GM12878 (cell line): ENCODE data around the gene PSMB1. TPM values are rescaled to one million over a fixed set of nuclear protein-coding genes. Genes with fewer than 3 reads are reported as not detected.

Experiments used
- BHLHE40 ChIP-seq, 2 experiments: fragments of 450-650 bp in 1 of 2; IDR thresholded peaks; 2 replicates each; pipeline ENCODE4 v1.6.1; 2011 to 2017; ENCODE audit warnings: low read depth in 2 of 2, borderline replicate concordance in 1 of 2, improper control_type of control experiment in 1 of 2, low read length in 1 of 2, mild to moderate bottlenecking in 1 of 2
- CEBPB ChIP-seq, 2 experiments: fragments of 150-350 bp in 1 of 2; IDR thresholded peaks; 2 replicates each; pipeline ENCODE4 v1.6.1; 2012 to 2014; ENCODE audit warnings: low read depth in 2 of 2, low read length in 2 of 2, borderline replicate concordance in 1 of 2, inconsistent platforms in 1 of 2
- CREM ChIP-seq: IDR thresholded peaks from 2 replicates; pipeline ENCODE4 v1.6.1; 2014; ENCODE audit warnings: antibody characterized with exemption, low read depth
- FOXK2 ChIP-seq: fragments of 450-650 bp; IDR thresholded peaks from 2 replicates; pipeline ENCODE4 v1.6.1; 2017; ENCODE audit warnings: mild to moderate bottlenecking, moderate library complexity
- LARP7 ChIP-seq: fragments of 450-650 bp; IDR thresholded peaks from 2 replicates; pipeline ENCODE4 v1.6.1; 2017; ENCODE audit warnings: mild to moderate bottlenecking
- RB1 ChIP-seq: fragments of 450-650 bp; formaldehyde crosslinking; IDR thresholded peaks from 2 replicates; pipeline ENCODE4 v1.6.1; 2017; ENCODE audit warnings: mild to moderate bottlenecking, borderline replicate concordance
- SMAD1 ChIP-seq: fragments of 450-650 bp; IDR thresholded peaks from 2 replicates; pipeline ENCODE4 v1.6.1; 2018; ENCODE audit warnings: mild to moderate bottlenecking, low read depth; ENCODE audit not compliant: partially characterized antibody
- SRF ChIP-seq, 2 experiments: IDR thresholded peaks; 2 replicates each; pipeline ENCODE4 v1.6.1; 2011; ENCODE audit warnings: low read depth in 2 of 2, low read length in 2 of 2, mild to moderate bottlenecking in 1 of 2, moderate library complexity in 1 of 2
- STAT3 ChIP-seq: IDR thresholded peaks from 2 replicates; pipeline ENCODE4 v1.6.1; 2011; ENCODE audit warnings: low read depth, low read length, improper control_type of control experiment
- TCF3 ChIP-seq: IDR thresholded peaks from 2 replicates; pipeline ENCODE4 v1.6.1; 2012; ENCODE audit warnings: low read depth, mild to moderate bottlenecking, low read length, borderline replicate concordance; ENCODE audit not compliant: insufficient read depth
- YY1 ChIP-seq: IDR thresholded peaks from 2 replicates; pipeline ENCODE4 v1.6.1; 2011; ENCODE audit warnings: low read depth, mild to moderate bottlenecking, low read length
- polyA plus RNA-seq, 11 experiments: library from polyadenylated mRNA; depleted of rRNA in 4 of 11; unstranded in 6 of 11; stranded (reverse) in 5 of 11; fragments of >200 nt; fragmentation: Nextera tagmentation in 4 of 11; fragmentation: Illumina TruSeq in 1 of 11; extraction: Ambion mirVana in 4 of 11; extraction: Trizol in 1 of 11; gene quantifications; 1 replicate in 1 of 11; 2 replicates in 10 of 11; pipeline versions ENCODE4 v1.2.1 to v1.2.3, GENCODE V29; 2011 to 2016; ENCODE audit warnings: inconsistent platforms in 2 of 11, missing spikeins in 2 of 11, low read depth in 1 of 11
- total RNA-seq, 4 experiments: library from RNA; depleted of rRNA in 3 of 4; stranded (reverse); fragments of >200 nt in 3 of 4; fragmentation: Illumina TruSeq in 1 of 4; extraction: Trizol in 1 of 4; gene quantifications; 2 replicates each; pipeline versions ENCODE4 v1.2.1 to v1.2.3, GENCODE V29; 2013 to 2021
- TF ChIP-seq, protein P1 (sequence below): fragments of 450-650 bp; IDR thresholded peaks from 2 replicates; pipeline ENCODE4 v1.6.1; 2017; ENCODE audit warnings: mild to moderate bottlenecking, low read depth, inconsistent platforms; ENCODE audit not compliant: poor library complexity, severe bottlenecking
- TF ChIP-seq, protein P2 (sequence below): IDR thresholded peaks from 2 replicates; pipeline ENCODE4 v1.6.1; 2011; ENCODE audit warnings: low read depth, mild to moderate bottlenecking, low read length, moderate library complexity, borderline replicate concordance; ENCODE audit errors: extremely low read depth
- TF ChIP-seq, protein P3 (sequence below): fragments of 450-650 bp; IDR thresholded peaks from 2 replicates; pipeline ENCODE4 v1.6.1; 2016; ENCODE audit warnings: mild to moderate bottlenecking
- TF ChIP-seq, protein P4 (sequence below), 3 experiments: IDR thresholded peaks in 2 of 3; conservative IDR thresholded peaks in 1 of 3; 2 replicates each; pipeline ENCODE4 v1.5.1; 2011; ENCODE audit warnings: low read depth in 3 of 3, low read length in 3 of 3, mild to moderate bottlenecking in 3 of 3, control low read depth in 2 of 3, moderate library complexity in 2 of 3, inconsistent platforms in 1 of 3, mixed read lengths in 1 of 3; ENCODE audit not compliant: control insufficient read depth in 2 of 3, insufficient read depth in 1 of 3; ENCODE audit errors: extremely low read depth in 1 of 3
- TF ChIP-seq, protein P5 (sequence below): fragments of 450-650 bp; IDR thresholded peaks from 2 replicates; pipeline ENCODE4 v1.6.1; 2017; ENCODE audit warnings: antibody characterized with exemption, mild to moderate bottlenecking, moderate library complexity

The PSMB1 gene
- total and polyA plus RNA-seq, 10 of the 15 experiments (the other 5 are each of a cell fraction or from before 2014, with no cell fraction given): 208 to 1,317 (median 508) TPM

DNA sequence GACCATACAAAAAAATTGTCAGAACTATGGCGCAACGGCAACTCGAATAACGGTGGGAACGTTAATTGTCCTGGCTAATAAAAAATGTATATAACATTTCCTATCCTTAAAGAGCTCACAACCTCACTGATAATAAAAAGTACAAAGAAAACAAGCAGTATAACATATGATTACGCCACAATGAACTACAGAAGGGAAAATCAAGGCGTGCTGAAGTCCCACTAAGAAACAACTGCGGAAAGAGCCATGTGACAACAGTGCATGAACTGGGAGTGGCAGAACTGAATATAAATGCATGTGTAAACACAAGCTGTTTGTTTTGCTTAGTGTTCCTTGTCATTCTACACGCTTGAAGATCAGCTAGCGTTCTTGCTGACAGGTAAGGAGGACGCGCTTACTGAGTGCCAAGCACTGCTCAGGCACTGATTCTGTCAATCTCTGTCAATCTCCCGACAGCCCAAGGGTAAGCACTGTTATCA is 466 bp upstream of the PSMB1 start (continued):
- TF ChIP-seq FOXK2 (no peak), SMAD1 (no peak), BHLHE40 (IDR thresholded peaks at IDR 0.05; ENCODE audit: borderline replicate concordance in 1 of 2, low read depth in 2 of 2, low read length in 1 of 2) (no peak), TCF3 (no peak), CREM (no peak), CEBPB (IDR thresholded peaks at IDR 0.05; ENCODE audit: borderline replicate concordance in 1 of 2, low read depth in 2 of 2, low read length in 2 of 2) (no peak), STAT3 (no peak), LARP7 (no peak), SRF (IDR thresholded peaks at IDR 0.05; ENCODE audit: low read depth in 2 of 2, low read length in 2 of 2) (no peak), RB1 (no peak), YY1 (no peak)
- TF ChIP-seq, protein P1, sequence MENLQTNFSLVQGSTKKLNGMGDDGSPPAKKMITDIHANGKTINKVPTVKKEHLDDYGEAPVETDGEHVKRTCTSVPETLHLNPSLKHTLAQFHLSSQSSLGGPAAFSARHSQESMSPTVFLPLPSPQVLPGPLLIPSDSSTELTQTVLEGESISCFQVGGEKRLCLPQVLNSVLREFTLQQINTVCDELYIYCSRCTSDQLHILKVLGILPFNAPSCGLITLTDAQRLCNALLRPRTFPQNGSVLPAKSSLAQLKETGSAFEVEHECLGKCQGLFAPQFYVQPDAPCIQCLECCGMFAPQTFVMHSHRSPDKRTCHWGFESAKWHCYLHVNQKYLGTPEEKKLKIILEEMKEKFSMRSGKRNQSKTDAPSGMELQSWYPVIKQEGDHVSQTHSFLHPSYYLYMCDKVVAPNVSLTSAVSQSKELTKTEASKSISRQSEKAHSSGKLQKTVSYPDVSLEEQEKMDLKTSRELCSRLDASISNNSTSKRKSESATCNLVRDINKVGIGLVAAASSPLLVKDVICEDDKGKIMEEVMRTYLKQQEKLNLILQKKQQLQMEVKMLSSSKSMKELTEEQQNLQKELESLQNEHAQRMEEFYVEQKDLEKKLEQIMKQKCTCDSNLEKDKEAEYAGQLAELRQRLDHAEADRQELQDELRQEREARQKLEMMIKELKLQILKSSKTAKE: no peak
- TF ChIP-seq, protein P2, sequence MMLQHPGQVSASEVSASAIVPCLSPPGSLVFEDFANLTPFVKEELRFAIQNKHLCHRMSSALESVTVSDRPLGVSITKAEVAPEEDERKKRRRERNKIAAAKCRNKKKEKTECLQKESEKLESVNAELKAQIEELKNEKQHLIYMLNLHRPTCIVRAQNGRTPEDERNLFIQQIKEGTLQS: peak; percentile 1; the same call in 1 of the 2 replicates
- TF ChIP-seq, protein P3, sequence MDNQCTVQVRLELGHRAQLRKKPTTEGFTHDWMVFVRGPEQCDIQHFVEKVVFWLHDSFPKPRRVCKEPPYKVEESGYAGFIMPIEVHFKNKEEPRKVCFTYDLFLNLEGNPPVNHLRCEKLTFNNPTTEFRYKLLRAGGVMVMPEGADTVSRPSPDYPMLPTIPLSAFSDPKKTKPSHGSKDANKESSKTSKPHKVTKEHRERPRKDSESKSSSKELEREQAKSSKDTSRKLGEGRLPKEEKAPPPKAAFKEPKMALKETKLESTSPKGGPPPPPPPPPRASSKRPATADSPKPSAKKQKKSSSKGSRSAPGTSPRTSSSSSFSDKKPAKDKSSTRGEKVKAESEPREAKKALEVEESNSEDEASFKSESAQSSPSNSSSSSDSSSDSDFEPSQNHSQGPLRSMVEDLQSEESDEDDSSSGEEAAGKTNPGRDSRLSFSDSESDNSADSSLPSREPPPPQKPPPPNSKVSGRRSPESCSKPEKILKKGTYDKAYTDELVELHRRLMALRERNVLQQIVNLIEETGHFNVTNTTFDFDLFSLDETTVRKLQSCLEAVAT: no peak
- TF ChIP-seq, protein P4, sequence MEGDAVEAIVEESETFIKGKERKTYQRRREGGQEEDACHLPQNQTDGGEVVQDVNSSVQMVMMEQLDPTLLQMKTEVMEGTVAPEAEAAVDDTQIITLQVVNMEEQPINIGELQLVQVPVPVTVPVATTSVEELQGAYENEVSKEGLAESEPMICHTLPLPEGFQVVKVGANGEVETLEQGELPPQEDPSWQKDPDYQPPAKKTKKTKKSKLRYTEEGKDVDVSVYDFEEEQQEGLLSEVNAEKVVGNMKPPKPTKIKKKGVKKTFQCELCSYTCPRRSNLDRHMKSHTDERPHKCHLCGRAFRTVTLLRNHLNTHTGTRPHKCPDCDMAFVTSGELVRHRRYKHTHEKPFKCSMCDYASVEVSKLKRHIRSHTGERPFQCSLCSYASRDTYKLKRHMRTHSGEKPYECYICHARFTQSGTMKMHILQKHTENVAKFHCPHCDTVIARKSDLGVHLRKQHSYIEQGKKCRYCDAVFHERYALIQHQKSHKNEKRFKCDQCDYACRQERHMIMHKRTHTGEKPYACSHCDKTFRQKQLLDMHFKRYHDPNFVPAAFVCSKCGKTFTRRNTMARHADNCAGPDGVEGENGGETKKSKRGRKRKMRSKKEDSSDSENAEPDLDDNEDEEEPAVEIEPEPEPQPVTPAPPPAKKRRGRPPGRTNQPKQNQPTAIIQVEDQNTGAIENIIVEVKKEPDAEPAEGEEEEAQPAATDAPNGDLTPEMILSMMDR (IDR thresholded peaks at IDR 0.05 in 2 of 3, conservative IDR thresholded peaks at IDR 0.05 in 1 of 3; ENCODE audit: control insufficient read depth in 2 of 3, extremely low read depth in 1 of 3, insufficient read depth in 1 of 3, low read depth in 3 of 3, low read length in 3 of 3): no peak
- TF ChIP-seq, protein P5, sequence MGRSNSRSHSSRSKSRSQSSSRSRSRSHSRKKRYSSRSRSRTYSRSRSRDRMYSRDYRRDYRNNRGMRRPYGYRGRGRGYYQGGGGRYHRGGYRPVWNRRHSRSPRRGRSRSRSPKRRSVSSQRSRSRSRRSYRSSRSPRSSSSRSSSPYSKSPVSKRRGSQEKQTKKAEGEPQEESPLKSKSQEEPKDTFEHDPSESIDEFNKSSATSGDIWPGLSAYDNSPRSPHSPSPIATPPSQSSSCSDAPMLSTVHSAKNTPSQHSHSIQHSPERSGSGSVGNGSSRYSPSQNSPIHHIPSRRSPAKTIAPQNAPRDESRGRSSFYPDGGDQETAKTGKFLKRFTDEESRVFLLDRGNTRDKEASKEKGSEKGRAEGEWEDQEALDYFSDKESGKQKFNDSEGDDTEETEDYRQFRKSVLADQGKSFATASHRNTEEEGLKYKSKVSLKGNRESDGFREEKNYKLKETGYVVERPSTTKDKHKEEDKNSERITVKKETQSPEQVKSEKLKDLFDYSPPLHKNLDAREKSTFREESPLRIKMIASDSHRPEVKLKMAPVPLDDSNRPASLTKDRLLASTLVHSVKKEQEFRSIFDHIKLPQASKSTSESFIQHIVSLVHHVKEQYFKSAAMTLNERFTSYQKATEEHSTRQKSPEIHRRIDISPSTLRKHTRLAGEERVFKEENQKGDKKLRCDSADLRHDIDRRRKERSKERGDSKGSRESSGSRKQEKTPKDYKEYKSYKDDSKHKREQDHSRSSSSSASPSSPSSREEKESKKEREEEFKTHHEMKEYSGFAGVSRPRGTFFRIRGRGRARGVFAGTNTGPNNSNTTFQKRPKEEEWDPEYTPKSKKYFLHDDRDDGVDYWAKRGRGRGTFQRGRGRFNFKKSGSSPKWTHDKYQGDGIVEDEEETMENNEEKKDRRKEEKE: no peak
